NB4 (cell line): ENCODE measurements around the gene OR1F1.

Experiments
- CTCF ChIP-seq: IDR thresholded peaks from one replicate; pipeline ENCODE4 v1.5.1; 2012; ENCODE audit warnings: low read depth, low read length
- MAX ChIP-seq: IDR thresholded peaks from 2 replicates; pipeline ENCODE4 v1.6.1; 2011; ENCODE audit warnings: low read depth, low read length
- MYC ChIP-seq: IDR thresholded peaks from 2 replicates; pipeline ENCODE4 v1.6.1; 2011; ENCODE audit warnings: low read depth, low read length
- POLR2A ChIP-seq: IDR thresholded peaks from 2 replicates; pipeline ENCODE4 v1.6.1; 2011; ENCODE audit warnings: mild to moderate bottlenecking; ENCODE audit not compliant: insufficient read length; ENCODE audit errors: extremely low read depth

- no peak for TF ChIP-seq CTCF
- TF ChIP-seq POLR2A: no peak
- no peak for TF ChIP-seq MAX
- no peak for TF ChIP-seq MYC
Measured at GRCh38 chr16:3243882-3244281, 55.9 kb downstream of the OR1F1 start.
